ENCODE data around the gene LRRC70. TPM values are rescaled to one million over a fixed set of nuclear protein-coding genes. Genes with fewer than 3 reads are reported as not detected.
A peak's percentile ranks its signal among the peaks of the same experiment; 100 is the strongest.

The LRRC70 gene
- total RNA-seq, 1 donor from 2014 or later: 0.91 TPM

GRCh38 chr5:62538017-62538942 lies 40.3 kb upstream of the LRRC70 start:
- DNase-seq: no peak
- Mint-ChIP-seq H3K4me1 (ENCODE audit: low read depth, unreplicated experiment) (peaks cover 17% of the 10 kb centered on the region), H3K27ac (ENCODE audit: unreplicated experiment) (peak overlapping the region; percentile 95), H3K36me3 (ENCODE audit: unreplicated experiment) (no peaks in the 10 kb centered on the region), H3K9me3 (ENCODE audit: unreplicated experiment) (no peaks in the 10 kb centered on the region), H3K4me3 (ENCODE audit: unreplicated experiment) (peak overlapping the region; percentile 17), H3K27me3 (ENCODE audit: unreplicated experiment) (no peaks in the 10 kb centered on the region)
- TF ChIP-seq CTCF (IDR thresholded peaks at IDR 0.05; ENCODE audit: partially characterized antibody, unreplicated experiment): no peak

GRCh38 chr5:62542720-62543119 lies 35.9 kb upstream of the LRRC70 start:
- Mint-ChIP-seq H3K4me3 (ENCODE audit: unreplicated experiment) (no peak overlapping the region), H3K4me1 (ENCODE audit: low read depth, unreplicated experiment) (peaks cover 24% of the 10 kb centered on the region), H3K36me3 (ENCODE audit: unreplicated experiment) (no peaks in the 10 kb centered on the region), H3K27me3 (ENCODE audit: unreplicated experiment) (peaks cover 2% of the 10 kb centered on the region), H3K27ac (ENCODE audit: unreplicated experiment) (no peak overlapping the region), H3K9me3 (ENCODE audit: unreplicated experiment) (no peaks in the 10 kb centered on the region)
- no peak for DNase-seq
- TF ChIP-seq CTCF (IDR thresholded peaks at IDR 0.05; ENCODE audit: partially characterized antibody, unreplicated experiment): no peak

GRCh38 chr5:62547945-62548630 lies 30.5 kb upstream of the LRRC70 start:
- Mint-ChIP-seq H3K27ac (ENCODE audit: unreplicated experiment) (no peak overlapping the region), H3K36me3 (ENCODE audit: unreplicated experiment) (no peaks in the 10 kb centered on the region), H3K9me3 (ENCODE audit: unreplicated experiment) (no peaks in the 10 kb centered on the region), H3K27me3 (ENCODE audit: unreplicated experiment) (peaks cover 2% of the 10 kb centered on the region), H3K4me3 (ENCODE audit: unreplicated experiment) (no peak overlapping the region), H3K4me1 (ENCODE audit: low read depth, unreplicated experiment) (peaks cover 6% of the 10 kb centered on the region)
- DNase-seq: no peak
- no peak for TF ChIP-seq CTCF (IDR thresholded peaks at IDR 0.05; ENCODE audit: partially characterized antibody, unreplicated experiment)

GRCh38 chr5:62550103-62550502 lies 28.5 kb upstream of the LRRC70 start:
- H3K4me1 Mint-ChIP-seq (ENCODE audit: low read depth, unreplicated experiment): no peaks in the 10 kb centered on the region
- H3K27ac Mint-ChIP-seq (ENCODE audit: unreplicated experiment): no peak overlapping the region
- H3K27me3 Mint-ChIP-seq (ENCODE audit: unreplicated experiment): no peaks in the 10 kb centered on the region
- H3K4me3 Mint-ChIP-seq (ENCODE audit: unreplicated experiment): no peak overlapping the region
- DNase-seq: no peak
- H3K36me3 Mint-ChIP-seq (ENCODE audit: unreplicated experiment): no peaks in the 10 kb centered on the region
- H3K9me3 Mint-ChIP-seq (ENCODE audit: unreplicated experiment): no peaks in the 10 kb centered on the region
- TF ChIP-seq CTCF (IDR thresholded peaks at IDR 0.05; ENCODE audit: partially characterized antibody, unreplicated experiment): no peak

GRCh38 chr5:62555930-62556329 lies 22.7 kb upstream of the LRRC70 start:
- H3K27me3 Mint-ChIP-seq (ENCODE audit: unreplicated experiment): no peaks in the 10 kb centered on the region
- no peak overlapping the region for H3K27ac Mint-ChIP-seq (ENCODE audit: unreplicated experiment)
- TF ChIP-seq CTCF (IDR thresholded peaks at IDR 0.05; ENCODE audit: partially characterized antibody, unreplicated experiment): no peak
- no peak for DNase-seq
- no peaks in the 10 kb centered on the region for H3K36me3 Mint-ChIP-seq (ENCODE audit: unreplicated experiment)
- H3K4me3 Mint-ChIP-seq (ENCODE audit: unreplicated experiment): no peak overlapping the region
- no peaks in the 10 kb centered on the region for H3K4me1 Mint-ChIP-seq (ENCODE audit: low read depth, unreplicated experiment)
- H3K9me3 Mint-ChIP-seq (ENCODE audit: unreplicated experiment): no peaks in the 10 kb centered on the region

All from glutamatergic neuron (in vitro differentiated cells).